ENCODE measurements around the gene ZNF783.

Gene ZNF783

DNA sequence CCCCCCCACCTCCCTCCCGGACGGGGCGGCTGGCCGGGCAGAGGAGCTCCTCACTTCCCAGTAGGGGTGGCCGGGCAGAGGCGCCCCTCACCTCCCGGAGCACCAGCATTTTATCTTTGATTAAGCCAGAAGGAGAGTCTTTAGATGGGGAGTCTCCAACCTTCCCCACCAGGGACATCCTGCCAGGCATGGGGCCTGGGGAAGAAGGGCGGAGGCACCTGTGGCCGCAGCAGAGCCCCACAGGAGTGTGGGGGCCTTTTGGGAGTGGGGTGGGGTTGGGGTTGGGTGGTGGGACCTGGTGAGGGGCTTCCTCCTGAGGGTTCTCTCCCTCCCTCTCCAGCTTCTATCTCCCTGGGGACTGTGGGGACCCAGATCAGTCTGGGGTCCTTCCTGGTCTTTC lies 18.2 kb downstream of the ZNF783 start:
- Histone ChIP-seq H3K4me2 (ENCODE audit: low read length) (no peak overlapping the region), H4K91ac (ENCODE audit: low read depth, low read length) (no peak overlapping the region), H4K12ac (ENCODE audit: low read depth, low read length) (no peak overlapping the region), H3K4me1 (ENCODE audit: control insufficient read depth in 1 of 2, insufficient read depth in 2 of 2, low read length in 2 of 2) (peaks cover 6% of the 10 kb centered on the region in 2 experiments), H2AK5ac (ENCODE audit: low read length) (no peak overlapping the region), H3K27ac (ENCODE audit: low read depth, low read length) (no peak overlapping the region), H3K36me3 (ENCODE audit: control insufficient read depth in 1 of 2, insufficient read depth in 2 of 2, low read length in 2 of 2) (peaks cover 41 to 48% of the 10 kb centered on the region in 2 experiments), H2BK12ac (ENCODE audit: low read length) (no peak overlapping the region), H3K4ac (ENCODE audit: low read depth, low read length) (no peak overlapping the region), H3K79me1 (ENCODE audit: low read length) (no peaks in the 10 kb centered on the region), H2BK120ac (ENCODE audit: insufficient read depth, low read length, poor library complexity) (no peak overlapping the region), H3K9ac (ENCODE audit: low read length) (no peak overlapping the region), H3K23ac (ENCODE audit: low read length) (no peak overlapping the region), H3K9me3 (ENCODE audit: insufficient read depth, low read depth, low read length) (no peaks in the 10 kb centered on the region), H3K14ac (ENCODE audit: low read length) (no peak overlapping the region), H4K8ac (ENCODE audit: low read depth, low read length) (no peak overlapping the region), H3K27me3 (ENCODE audit: insufficient read depth, low read length) (no peaks in the 10 kb centered on the region), H3K4me3 (ENCODE audit: low read depth, low read length) (no peak overlapping the region), H2BK5ac (ENCODE audit: low read depth, low read length, poor library complexity) (no peak overlapping the region), H2AFZ (ENCODE audit: insufficient read depth, low read length, poor library complexity) (no peak overlapping the region), H3K18ac (ENCODE audit: low read length) (no peak overlapping the region), H3K79me2 (ENCODE audit: control insufficient read depth, insufficient read depth, low read length, poor library complexity) (no peaks in the 10 kb centered on the region)
- WGBS (ENCODE audit: extremely low coverage, insufficient coverage, insufficient read length), result no CpG with 5 or more reads among the region's 9 CpGs
- DNase-seq, result no peak

DNA sequence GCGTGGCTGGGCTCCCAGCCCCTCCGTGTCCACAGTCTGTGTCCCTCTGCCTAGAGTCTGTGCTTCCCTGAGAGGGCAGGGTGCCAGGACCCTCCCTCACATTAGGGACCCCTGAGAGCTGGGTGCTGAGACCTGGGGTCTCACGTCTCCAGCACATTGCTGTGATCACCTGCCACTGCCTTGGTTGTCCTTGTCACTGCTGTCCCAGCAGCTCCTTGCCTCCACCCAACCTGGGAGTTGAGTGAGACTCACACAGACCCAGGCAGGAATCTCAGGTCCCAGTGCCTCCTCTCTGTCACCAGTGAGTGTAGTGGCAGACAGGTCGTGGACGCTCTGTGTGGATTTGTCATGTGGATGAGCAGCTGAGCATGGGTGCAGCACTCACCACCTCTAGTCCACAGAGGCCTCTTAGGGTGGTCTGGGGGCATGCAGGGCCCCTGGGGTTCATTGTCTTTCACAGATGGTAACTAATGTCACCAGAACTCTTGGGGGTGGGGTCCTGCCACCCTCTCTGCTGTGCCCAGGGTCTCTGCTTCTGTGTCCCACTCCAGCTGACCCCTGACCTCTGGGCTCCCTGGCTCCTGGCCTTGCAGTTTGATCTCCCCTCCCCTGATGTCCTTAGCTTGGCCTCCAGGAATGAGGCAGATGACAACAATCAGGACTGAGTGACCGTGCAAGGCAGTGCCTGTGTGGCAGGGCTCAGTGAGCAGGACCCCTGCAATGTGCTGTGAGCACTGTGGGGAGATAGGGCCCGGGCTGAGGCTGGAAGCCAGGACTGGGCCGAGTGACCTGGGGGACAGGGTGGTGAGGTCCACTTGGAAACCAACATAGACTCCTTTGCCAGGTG lies 18.9 kb downstream of the ZNF783 start:
- Histone ChIP-seq H3K18ac (ENCODE audit: low read length) (no peak overlapping the region), H3K4me1 (ENCODE audit: control insufficient read depth in 1 of 2, insufficient read depth in 2 of 2, low read length in 2 of 2) (peaks cover 9 to 11% of the 10 kb centered on the region in 2 experiments), H3K27ac (ENCODE audit: low read depth, low read length) (no peak overlapping the region), H3K4me2 (ENCODE audit: low read length) (no peak overlapping the region), H3K14ac (ENCODE audit: low read length) (no peak overlapping the region), H2BK120ac (ENCODE audit: insufficient read depth, low read length, poor library complexity) (no peak overlapping the region), H2AK5ac (ENCODE audit: low read length) (no peak overlapping the region), H3K79me1 (ENCODE audit: low read length) (no peaks in the 10 kb centered on the region), H2BK5ac (ENCODE audit: low read depth, low read length, poor library complexity) (no peak overlapping the region), H2BK12ac (ENCODE audit: low read length) (no peak overlapping the region), H4K91ac (ENCODE audit: low read depth, low read length) (no peak overlapping the region), H3K9me3 (ENCODE audit: insufficient read depth, low read depth, low read length) (no peaks in the 10 kb centered on the region), H4K8ac (ENCODE audit: low read depth, low read length) (no peak overlapping the region), H3K4ac (ENCODE audit: low read depth, low read length) (no peak overlapping the region), H3K23ac (ENCODE audit: low read length) (no peak overlapping the region), H2AFZ (ENCODE audit: insufficient read depth, low read length, poor library complexity) (no peak overlapping the region), H3K27me3 (ENCODE audit: insufficient read depth, low read length) (no peaks in the 10 kb centered on the region), H3K9ac (ENCODE audit: low read length) (no peak overlapping the region), H3K79me2 (ENCODE audit: control insufficient read depth, insufficient read depth, low read length, poor library complexity) (peaks cover 2% of the 10 kb centered on the region), H4K12ac (ENCODE audit: low read depth, low read length) (no peak overlapping the region), H3K4me3 (ENCODE audit: low read depth, low read length) (no peak overlapping the region), H3K36me3 (ENCODE audit: control insufficient read depth in 1 of 2, insufficient read depth in 2 of 2, low read length in 2 of 2) (peaks cover 37 to 43% of the 10 kb centered on the region in 2 experiments)
- DNase-seq, result no peak
- WGBS (ENCODE audit: extremely low coverage, insufficient coverage, insufficient read length), result no CpG with 5 or more reads among the region's 8 CpGs

DNA sequence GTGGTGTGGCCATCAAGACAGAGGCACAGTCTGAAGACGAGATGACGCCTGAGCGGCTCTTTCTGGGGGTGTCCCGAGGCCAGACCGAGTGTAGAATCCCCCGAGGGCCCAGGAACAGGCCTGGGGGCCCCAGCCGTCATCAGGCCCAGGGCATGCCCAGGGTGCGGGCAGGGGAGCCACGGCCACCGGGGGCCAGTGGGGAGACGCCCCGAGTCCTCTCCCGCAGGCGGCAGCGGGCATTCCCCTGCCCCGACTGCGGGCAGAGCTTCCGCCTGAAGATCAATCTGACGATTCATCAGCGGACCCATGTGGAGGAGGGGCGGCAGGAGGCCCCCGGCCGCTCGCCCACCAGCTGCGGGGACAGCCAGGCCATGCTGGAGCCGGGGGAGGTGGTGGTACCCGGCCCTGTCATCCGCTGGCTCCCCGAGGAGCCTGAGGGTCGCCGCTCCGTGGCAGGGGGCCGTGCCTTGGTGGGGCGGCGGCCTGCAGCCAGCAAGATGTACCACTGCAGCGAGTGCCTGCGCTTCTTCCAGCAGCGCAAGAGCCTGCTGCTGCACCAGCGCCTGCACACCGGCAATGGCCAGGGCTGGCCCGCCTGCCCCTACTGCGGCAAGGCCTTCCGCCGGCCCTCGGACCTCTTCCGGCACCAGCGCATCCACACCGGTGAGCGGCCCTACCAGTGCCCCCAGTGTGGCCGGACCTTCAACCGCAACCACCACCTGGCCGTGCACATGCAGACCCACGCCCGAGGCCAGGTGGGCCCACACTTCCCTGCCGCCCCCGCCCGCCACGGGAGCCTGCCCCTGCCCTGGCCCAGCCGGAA lies 19.7 kb downstream of the ZNF783 start:
- H2BK120ac ChIP-seq (ENCODE audit: insufficient read depth, low read length, poor library complexity), result no peak overlapping the region
- no peak overlapping the region for H2AFZ ChIP-seq (ENCODE audit: insufficient read depth, low read length, poor library complexity)
- no peak overlapping the region for H3K4me3 ChIP-seq (ENCODE audit: low read depth, low read length)
- H3K36me3 ChIP-seq (ENCODE audit: control insufficient read depth in 1 of 2, insufficient read depth in 2 of 2, low read length in 2 of 2), result peaks cover 37 to 42% of the 10 kb centered on the region in 2 experiments
- H3K18ac ChIP-seq (ENCODE audit: low read length), result no peak overlapping the region
- no peak overlapping the region for H4K12ac ChIP-seq (ENCODE audit: low read depth, low read length)
- no peak overlapping the region for H3K14ac ChIP-seq (ENCODE audit: low read length)
- no peak overlapping the region for H4K91ac ChIP-seq (ENCODE audit: low read depth, low read length)
- no peaks in the 10 kb centered on the region for H3K79me1 ChIP-seq (ENCODE audit: low read length)
- no CpG with 5 or more reads among the region's 59 CpGs for WGBS (ENCODE audit: extremely low coverage, insufficient coverage, insufficient read length)
- H3K9ac ChIP-seq (ENCODE audit: low read length), result no peak overlapping the region
- H2AK5ac ChIP-seq (ENCODE audit: low read length), result no peak overlapping the region
- H2BK12ac ChIP-seq (ENCODE audit: low read length), result no peak overlapping the region
- no peaks in the 10 kb centered on the region for H3K9me3 ChIP-seq (ENCODE audit: insufficient read depth, low read depth, low read length)
- no peak overlapping the region for H3K4me2 ChIP-seq (ENCODE audit: low read length)
- no peak overlapping the region for H3K4ac ChIP-seq (ENCODE audit: low read depth, low read length)
- no peak overlapping the region for H3K27ac ChIP-seq (ENCODE audit: low read depth, low read length)
- peaks cover 9 to 11% of the 10 kb centered on the region in 2 experiments for H3K4me1 ChIP-seq (ENCODE audit: control insufficient read depth in 1 of 2, insufficient read depth in 2 of 2, low read length in 2 of 2)
- peaks cover 2% of the 10 kb centered on the region for H3K79me2 ChIP-seq (ENCODE audit: control insufficient read depth, insufficient read depth, low read length, poor library complexity)
- no peak overlapping the region for H3K23ac ChIP-seq (ENCODE audit: low read length)
- H2BK5ac ChIP-seq (ENCODE audit: low read depth, low read length, poor library complexity), result no peak overlapping the region
- no peak overlapping the region for H4K8ac ChIP-seq (ENCODE audit: low read depth, low read length)
- no peak for DNase-seq
- no peaks in the 10 kb centered on the region for H3K27me3 ChIP-seq (ENCODE audit: insufficient read depth, low read length)

DNA sequence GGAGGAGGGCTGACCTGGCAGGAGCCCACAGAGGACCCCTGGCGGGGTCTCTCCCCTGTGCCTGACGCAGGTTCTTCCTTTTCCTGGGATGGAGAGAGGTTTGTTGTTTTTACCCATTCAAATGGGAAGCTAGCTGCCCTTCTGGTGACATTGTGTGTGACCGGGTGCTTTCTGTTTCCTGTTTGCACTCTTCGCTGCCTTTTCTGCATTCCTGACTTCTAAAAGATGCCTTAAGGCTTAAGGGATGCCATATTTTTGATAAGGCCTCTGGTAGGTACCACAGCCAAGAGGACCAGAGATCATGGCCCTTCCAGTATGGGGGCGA lies 20.3 kb downstream of the ZNF783 start:
- WGBS (ENCODE audit: extremely low coverage, insufficient coverage, insufficient read length), result no CpG with 5 or more reads among the region's 5 CpGs
- H3K14ac ChIP-seq (ENCODE audit: low read length), result no peak overlapping the region
- H3K4me2 ChIP-seq (ENCODE audit: low read length), result no peak overlapping the region
- no peaks in the 10 kb centered on the region for H3K9me3 ChIP-seq (ENCODE audit: insufficient read depth, low read depth, low read length)
- no peaks in the 10 kb centered on the region for H3K27me3 ChIP-seq (ENCODE audit: insufficient read depth, low read length)
- H3K4ac ChIP-seq (ENCODE audit: low read depth, low read length), result no peak overlapping the region
- no peak overlapping the region for H4K8ac ChIP-seq (ENCODE audit: low read depth, low read length)
- no peak overlapping the region for H4K12ac ChIP-seq (ENCODE audit: low read depth, low read length)
- no peak overlapping the region for H3K4me3 ChIP-seq (ENCODE audit: low read depth, low read length)
- H4K91ac ChIP-seq (ENCODE audit: low read depth, low read length), result no peak overlapping the region
- peaks cover 37 to 40% of the 10 kb centered on the region in 2 experiments for H3K36me3 ChIP-seq (ENCODE audit: control insufficient read depth in 1 of 2, insufficient read depth in 2 of 2, low read length in 2 of 2)
- H3K4me1 ChIP-seq (ENCODE audit: control insufficient read depth in 1 of 2, insufficient read depth in 2 of 2, low read length in 2 of 2), result peaks cover 9 to 13% of the 10 kb centered on the region in 2 experiments
- H2AFZ ChIP-seq (ENCODE audit: insufficient read depth, low read length, poor library complexity), result no peak overlapping the region
- no peak overlapping the region for H3K23ac ChIP-seq (ENCODE audit: low read length)
- no peak for DNase-seq
- H3K18ac ChIP-seq (ENCODE audit: low read length), result no peak overlapping the region
- H3K27ac ChIP-seq (ENCODE audit: low read depth, low read length), result no peak overlapping the region
- no peaks in the 10 kb centered on the region for H3K79me1 ChIP-seq (ENCODE audit: low read length)
- no peak overlapping the region for H2BK5ac ChIP-seq (ENCODE audit: low read depth, low read length, poor library complexity)
- H3K9ac ChIP-seq (ENCODE audit: low read length), result no peak overlapping the region
- no peak overlapping the region for H2AK5ac ChIP-seq (ENCODE audit: low read length)
- H2BK120ac ChIP-seq (ENCODE audit: insufficient read depth, low read length, poor library complexity), result no peak overlapping the region
- H2BK12ac ChIP-seq (ENCODE audit: low read length), result no peak overlapping the region
- H3K79me2 ChIP-seq (ENCODE audit: control insufficient read depth, insufficient read depth, low read length, poor library complexity), result peaks cover 2% of the 10 kb centered on the region

Data from trophoblast cell (in vitro differentiated cells and primary cell).